ENCODE data around the gene LPP. TPM values are rescaled to one million over a fixed set of nuclear protein-coding genes. Genes with fewer than 3 reads are reported as not detected.
A peak's percentile ranks its signal among the peaks of the same experiment; 100 is the strongest.

Gene LPP
- total and polyA plus RNA-seq, 8 donors: 4.9 to 84.4 (median 45.9) TPM

DNA sequence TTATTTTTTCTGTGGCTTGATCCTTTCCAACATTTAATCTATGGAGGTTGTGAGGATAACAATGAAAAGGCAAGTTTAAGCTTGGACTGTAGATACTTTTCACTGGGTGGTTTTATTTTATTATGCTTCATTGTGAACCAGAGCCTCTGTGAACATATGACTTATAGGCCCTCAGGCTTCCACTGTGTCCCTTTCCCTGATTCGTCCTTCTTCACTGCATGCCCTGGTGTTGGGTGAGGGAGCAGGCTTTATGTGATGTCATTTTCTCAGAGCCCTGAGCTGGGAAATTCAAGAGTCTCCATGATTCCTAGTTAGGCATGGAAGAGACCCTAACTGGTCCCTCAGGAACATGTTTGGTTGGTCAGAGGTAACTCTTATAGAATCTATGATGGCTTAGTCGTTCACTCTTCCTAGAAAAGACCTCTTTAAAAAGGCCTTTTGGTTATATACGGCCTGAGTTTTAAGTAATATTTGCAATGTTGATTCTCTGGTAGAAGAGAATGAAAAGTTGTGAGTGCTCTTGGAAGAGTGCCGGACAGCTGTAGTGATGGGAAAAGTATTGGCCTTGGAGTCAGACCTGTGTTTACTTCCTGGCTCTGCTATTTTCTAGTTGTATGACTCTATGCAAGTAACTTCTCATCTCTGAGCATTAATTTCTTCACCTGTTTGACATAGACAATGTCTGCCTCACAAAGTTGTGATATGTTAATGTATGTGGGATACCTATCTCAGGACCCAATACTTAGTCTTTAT is 168.4 kb downstream of the LPP start:
- ATAC-seq: peak; percentile 77 to 91 (median 86)
- H3K4me1 ChIP-seq: peaks cover 4 to 16% (median 6%) of the 10 kb centered on the region in 3 donors

DNA sequence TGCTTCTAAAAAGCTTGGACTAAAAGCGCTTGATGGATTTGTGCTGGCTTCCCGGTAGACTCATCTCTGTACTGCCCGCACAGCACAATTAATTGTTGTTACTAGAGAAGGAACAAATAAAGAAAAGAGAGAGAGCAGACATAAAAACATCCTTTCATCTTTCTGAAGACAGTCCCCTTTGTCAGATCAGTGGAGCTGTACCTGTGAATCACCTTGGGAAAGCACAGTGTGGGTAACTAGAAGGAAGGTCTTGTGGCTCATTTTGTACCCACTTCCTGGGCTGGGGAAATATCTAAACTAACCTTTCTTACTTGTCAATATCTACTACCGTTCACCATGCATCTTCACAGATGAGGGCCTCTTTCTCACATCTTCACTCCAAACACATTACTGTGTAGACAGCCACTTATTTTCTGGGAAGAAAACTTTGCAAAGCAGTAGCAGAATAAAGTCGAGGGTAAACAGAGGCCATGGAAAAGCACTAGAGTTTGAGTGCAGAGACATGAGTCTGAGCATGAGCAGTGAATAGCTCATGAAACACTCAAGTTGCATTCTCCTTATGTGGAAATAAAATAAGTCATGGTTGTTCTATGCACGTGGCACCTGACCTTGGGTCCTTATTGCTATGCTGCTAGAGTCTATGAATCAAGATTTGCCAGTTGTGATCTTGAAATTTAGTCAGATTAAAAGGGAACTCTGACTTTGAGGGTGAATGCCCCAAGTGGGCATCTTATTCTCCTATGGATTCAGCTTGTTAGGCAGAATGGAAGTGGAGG is 169.3 kb downstream of the LPP start:
- Histone ChIP-seq H3K36me3 (no peaks in the 10 kb centered on the region), H3K9me3 (no peaks in the 10 kb centered on the region), H3K4me3 (no peak overlapping the region), H3K4me1 (peaks cover 4 to 16% (median 6%) of the 10 kb centered on the region in 3 donors), H3K27ac (no peak overlapping the region), H3K27me3 (no peaks in the 10 kb centered on the region)
- FAIRE-seq: no peak
- 77 to 87% methylated on average over 6 of the region's 6 CpGs for WGBS, 2 donors
- intact Hi-C loops (cut with DNase I): no loop called here
- peak; percentile 49 to 62 (median 55) for ATAC-seq
- TF ChIP-seq, protein P1, sequence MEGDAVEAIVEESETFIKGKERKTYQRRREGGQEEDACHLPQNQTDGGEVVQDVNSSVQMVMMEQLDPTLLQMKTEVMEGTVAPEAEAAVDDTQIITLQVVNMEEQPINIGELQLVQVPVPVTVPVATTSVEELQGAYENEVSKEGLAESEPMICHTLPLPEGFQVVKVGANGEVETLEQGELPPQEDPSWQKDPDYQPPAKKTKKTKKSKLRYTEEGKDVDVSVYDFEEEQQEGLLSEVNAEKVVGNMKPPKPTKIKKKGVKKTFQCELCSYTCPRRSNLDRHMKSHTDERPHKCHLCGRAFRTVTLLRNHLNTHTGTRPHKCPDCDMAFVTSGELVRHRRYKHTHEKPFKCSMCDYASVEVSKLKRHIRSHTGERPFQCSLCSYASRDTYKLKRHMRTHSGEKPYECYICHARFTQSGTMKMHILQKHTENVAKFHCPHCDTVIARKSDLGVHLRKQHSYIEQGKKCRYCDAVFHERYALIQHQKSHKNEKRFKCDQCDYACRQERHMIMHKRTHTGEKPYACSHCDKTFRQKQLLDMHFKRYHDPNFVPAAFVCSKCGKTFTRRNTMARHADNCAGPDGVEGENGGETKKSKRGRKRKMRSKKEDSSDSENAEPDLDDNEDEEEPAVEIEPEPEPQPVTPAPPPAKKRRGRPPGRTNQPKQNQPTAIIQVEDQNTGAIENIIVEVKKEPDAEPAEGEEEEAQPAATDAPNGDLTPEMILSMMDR (IDR thresholded peaks at IDR 0.05): no peak
- no peak for DNase-seq

More for the DNA sequence above, 168.4 kb downstream of the LPP start:
- FAIRE-seq: no peak
- TF ChIP-seq, protein P1 (IDR thresholded peaks at IDR 0.05): no peak
- Histone ChIP-seq H3K27me3 (no peaks in the 10 kb centered on the region), H3K27ac (peak overlapping the region in 1 of 4 donors; percentile 23), H3K4me3 (no peak overlapping the region), H3K36me3 (no peaks in the 10 kb centered on the region), H3K9me3 (no peaks in the 10 kb centered on the region)
- WGBS, 2 donors: 56 to 57% methylated on average over 4 of the region's 4 CpGs
- intact Hi-C loops (cut with DNase I): no loop called here
- DNase-seq: peak in 4 of 6 donors; percentile 30 to 55 (median 40)

DNA sequence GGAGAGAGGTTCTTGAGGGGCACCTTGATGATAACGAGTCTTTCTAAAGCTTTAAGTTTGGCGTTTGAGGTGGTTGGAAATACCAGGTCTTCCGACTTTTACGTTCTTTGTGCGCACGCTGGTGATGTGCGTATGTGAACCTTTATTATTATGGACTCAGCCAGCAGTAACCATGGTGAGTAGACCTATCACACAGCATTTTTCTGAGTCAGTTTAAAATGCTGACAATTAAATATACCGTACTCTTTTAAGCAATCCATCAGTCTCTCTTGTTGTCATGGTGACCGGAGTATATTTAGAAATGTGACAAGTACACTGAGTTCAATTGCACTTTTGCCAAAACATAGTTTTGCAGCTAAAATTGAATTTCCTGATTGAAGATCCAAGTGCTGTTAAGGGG is 172.2 kb downstream of the LPP start:
- H3K36me3 ChIP-seq: no peaks in the 10 kb centered on the region
- FAIRE-seq (no peak), ATAC-seq (peak in 1 of 4 donors; percentile 7), DNase-seq (no peak)
- H3K27me3 ChIP-seq: no peaks in the 10 kb centered on the region
- intact Hi-C loops (cut with DNase I): no loop called here
- TF ChIP-seq, protein P1 (IDR thresholded peaks at IDR 0.05): no peak
- H3K4me3 ChIP-seq: no peak overlapping the region
- H3K9me3 ChIP-seq: no peaks in the 10 kb centered on the region
- H3K27ac ChIP-seq: no peak overlapping the region
- WGBS, 2 donors: 89 to 92% methylated on average over 9 of the region's 9 CpGs
- H3K4me1 ChIP-seq: peaks cover 0 to 16% (median 4%) of the 10 kb centered on the region in 3 donors

DNA sequence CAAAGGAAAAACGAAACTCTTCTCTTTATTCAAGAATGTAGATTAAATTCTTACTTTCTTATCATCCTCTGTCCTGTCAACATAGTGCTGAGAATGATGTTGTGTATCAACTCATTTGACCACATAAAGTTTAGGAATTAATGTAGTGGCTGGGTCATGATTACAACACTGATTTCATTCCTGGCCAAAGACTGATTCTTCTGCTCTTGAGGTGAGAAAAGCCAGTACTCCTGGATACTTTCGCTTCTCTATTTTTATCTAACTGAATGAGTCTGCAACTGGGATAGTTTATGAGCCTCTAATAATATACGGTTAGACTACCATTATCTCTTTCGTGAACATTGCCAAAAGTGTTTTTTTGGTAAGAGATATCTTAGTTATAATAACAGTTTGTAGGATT is 173.0 kb downstream of the LPP start:
- DNase-seq (no peak), ATAC-seq (no peak), FAIRE-seq (no peak)
- intact Hi-C loops (cut with DNase I): no loop called here
- H3K4me1 ChIP-seq: peaks cover 0 to 15% (median 0%) of the 10 kb centered on the region in 3 donors
- no peaks in the 10 kb centered on the region for H3K36me3 ChIP-seq
- no peak overlapping the region for H3K27ac ChIP-seq
- WGBS, 2 donors: 77 to 82% methylated on average over 4 of the region's 4 CpGs
- H3K27me3 ChIP-seq: no peaks in the 10 kb centered on the region
- no peak overlapping the region for H3K4me3 ChIP-seq
- H3K9me3 ChIP-seq: no peaks in the 10 kb centered on the region
- TF ChIP-seq, protein P1 (IDR thresholded peaks at IDR 0.05): no peak
